NCI-H146 treated with DMSO at 0.1 percent for 48 hours (cell line): ENCODE data around the gene PDE6A.
"Not testable (repeated sequence)": the region's sequence is repeated elsewhere in the genome, so short reads cannot be mapped to it uniquely, and the experiment has no call there.

ENCODE experiments used
- DNase-seq: peaks from one replicate; lab custom pipeline; 2025; ENCODE audit not compliant: unreplicated experiment; lab: John Stamatoyannopoulos, UW

PDE6A gene

DNA sequence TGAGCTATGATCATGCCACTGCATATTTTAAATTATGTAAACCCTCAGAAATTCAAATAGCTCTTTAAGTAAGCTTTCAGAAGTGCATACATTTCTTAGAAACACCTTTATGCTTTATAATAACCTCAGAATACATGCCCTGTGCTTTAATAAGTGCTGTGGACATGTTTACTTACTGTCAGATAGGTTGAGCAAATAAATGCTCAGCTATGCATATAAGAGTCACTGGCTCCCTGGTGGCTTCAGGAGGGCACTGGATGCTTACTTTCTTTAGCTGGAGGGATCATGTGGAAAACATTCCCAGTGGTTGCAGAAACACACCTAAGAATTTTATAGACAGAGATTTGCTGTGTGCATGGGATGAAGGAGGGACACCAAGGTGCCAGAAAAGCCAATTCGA lies 74.4 kb downstream of the PDE6A start:
- DNase-seq: no peak

DNA sequence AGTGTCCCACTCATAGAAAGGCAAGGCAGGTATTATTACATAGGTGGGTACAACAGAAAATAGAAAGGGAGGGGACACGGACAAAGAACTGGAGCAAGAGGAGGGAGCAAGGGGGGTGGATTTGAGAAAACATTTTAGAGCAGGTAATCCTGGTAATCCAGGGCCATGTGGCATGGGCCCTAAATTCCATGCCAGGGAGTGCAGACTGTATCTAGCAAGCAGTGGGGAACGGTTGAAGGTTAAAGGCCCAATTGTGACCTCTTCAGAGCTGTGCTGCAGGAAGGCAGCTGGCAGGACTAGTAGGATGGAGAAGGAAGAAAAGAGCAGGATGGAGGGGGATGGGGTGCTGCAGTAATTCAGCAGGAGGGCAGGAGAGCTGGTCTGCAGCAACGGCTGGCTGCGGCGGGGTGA lies 75.2 kb downstream of the PDE6A start:
- DNase-seq: no peak

DNA sequence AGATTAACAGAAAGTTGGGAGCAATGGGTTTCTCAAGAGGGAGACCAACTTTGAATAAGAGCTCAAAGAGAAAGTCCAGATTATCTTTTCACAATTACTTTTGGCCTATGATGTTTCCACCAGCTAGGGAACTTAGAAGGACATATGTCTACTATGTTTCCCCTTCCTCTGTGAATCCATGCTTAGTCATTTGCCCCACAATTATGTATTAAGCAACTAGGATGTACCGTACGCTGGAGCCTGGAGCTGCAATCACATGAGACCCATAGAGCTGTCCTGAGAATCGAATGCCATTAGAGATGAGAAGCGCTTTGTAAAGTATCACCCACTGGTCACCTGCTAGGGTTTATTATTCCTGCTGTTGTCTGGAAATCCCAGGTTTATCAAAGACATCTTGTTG lies 78.8 kb downstream of the PDE6A start:
- DNase-seq: no peak

DNA sequence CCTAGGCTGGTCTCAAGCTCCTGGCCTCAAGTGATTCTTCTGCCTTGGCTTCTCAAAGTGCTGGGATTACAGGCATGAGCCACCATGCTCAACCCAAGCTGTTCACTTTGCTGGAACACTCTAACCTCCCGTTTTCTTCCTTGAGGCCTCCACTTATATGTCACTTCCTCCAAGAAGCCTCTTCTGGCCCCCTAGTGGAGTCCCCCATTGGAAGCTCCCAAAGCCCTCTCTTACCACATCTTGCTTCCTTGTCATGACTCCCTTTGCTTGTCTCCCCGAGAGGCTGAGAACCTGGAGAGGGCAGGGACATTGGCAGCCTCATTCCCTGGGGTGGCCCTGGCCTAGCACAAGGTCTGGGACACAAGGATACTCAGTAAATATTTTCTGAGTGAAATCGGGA lies 80.8 kb downstream of the PDE6A start:
- DNase-seq: no peak

DNA sequence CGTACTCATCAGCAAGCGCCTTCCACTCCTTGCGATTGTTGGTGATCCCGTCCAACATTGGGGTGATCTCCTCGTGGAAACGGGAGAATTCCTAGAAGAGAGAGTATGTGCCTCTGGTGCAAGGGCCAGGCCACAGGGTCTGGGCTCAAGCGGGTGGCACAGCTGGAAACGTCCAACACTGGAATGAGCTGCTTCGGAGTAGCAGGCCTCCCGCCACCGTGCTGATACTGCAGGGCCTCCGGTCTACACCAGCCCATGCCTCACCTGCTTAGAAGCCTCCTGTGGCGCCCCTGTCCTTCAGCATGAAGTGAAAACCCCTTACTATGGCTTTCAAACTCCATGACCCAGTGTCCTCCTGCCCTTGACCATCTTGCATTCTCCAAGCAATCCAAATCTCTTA lies 81.4 kb downstream of the PDE6A start:
- DNase-seq: no peak

DNA sequence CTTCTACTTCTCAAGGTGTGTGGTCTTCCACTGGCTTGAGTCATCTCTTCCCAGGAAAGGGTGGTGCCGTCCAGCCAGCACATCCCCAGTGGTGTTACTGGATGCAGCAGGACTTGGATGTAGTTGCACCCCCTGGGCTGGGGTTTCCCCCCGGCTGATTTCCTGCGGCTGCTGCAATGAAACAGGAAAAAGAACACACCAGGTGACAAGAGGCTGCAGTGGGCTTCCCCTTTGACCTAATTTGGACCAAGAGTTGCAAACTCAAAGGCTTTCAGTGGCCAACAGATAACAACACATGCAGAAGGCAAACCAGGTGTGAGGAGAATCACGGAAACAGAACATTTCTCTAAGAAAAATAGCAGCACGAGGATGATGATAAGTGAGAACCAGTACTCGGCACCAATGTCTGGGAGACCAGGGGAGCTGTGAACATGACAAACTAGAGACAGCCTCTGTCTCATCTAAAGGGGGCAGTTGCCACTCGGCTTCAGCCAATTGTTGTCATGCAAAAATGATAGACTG lies 83.7 kb downstream of the PDE6A start:
- DNase-seq: no peak

DNA sequence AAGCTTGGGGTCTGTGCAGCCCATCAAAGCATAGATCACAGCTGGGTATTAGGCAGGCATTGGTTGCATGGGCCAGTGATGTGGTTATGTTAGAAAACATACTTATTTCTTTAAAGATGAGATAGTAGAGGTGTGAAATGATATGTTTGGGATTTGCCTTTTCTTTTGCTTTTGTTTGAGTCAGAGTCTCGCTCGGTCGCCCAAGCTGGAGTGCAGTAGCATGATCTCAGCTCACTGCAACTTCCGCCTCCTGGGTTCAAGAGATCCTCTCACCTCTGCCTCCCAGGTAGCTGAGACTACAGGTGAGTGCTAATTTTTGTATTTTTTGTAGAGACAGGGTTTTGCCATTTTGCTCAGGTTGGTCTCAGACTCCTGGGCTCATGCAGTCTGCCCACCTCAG lies 84.8 kb downstream of the PDE6A start:
- no peak for DNase-seq

DNA sequence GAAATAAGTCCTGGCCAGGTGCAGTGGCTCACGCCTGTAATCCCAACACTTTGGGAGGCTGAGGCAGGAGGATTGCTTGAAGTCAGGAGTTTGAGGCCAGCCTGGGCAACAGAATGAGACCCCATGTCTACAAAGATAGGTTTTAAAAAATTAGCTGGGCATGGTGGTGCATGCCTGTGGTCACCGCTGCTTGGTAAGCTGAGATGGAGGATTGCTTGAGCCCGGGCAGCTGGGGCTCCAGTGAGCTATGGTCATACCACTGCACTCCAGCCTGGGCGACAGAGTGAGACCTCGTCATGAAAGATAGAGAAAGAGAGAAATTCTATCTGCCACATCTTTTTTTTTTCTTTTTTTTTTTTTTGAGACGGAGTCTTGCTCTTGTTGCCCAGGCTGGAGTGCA lies 86.1 kb downstream of the PDE6A start:
- DNase-seq: not testable (repeated sequence)

DNA sequence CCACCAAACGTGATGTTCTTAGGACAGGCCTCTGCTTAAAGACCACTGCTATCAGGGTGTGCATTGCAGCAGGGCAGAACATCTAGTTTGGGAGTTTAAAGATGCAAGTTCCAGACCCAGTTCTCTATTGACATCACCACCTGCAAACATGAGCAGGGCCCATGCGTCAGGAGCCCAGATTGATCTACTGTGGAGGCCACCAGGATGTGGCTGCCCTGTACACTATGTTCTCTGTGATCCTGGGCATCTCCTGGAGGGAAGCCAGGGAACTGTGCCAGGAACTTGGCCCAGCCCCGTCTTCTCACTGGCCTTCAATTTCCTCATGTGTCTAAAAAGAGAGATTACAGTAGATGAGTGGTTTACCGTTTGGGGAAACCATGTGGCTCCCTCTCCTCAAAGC lies 87.1 kb downstream of the PDE6A start:
- DNase-seq: no peak

DNA sequence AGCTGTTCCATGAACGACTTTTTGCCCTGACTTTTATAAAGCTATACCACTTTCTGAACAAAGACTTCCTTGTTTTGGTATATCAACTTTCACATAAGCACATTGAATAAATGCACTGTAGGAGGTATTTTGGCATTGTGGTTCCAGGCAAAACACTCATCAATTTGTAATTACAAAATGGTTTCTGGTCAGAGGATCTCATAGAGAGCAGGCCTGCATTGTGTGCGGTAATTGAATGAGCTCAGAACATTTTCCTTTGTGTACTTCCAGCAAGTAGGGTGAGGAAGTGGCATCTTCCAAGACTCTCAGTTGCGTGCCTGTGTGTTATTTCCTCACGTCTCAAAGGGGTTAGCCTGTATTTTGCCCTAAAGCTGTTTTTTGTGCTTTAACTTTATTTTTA lies 89.2 kb downstream of the PDE6A start:
- peak; percentile 42 for DNase-seq

DNA sequence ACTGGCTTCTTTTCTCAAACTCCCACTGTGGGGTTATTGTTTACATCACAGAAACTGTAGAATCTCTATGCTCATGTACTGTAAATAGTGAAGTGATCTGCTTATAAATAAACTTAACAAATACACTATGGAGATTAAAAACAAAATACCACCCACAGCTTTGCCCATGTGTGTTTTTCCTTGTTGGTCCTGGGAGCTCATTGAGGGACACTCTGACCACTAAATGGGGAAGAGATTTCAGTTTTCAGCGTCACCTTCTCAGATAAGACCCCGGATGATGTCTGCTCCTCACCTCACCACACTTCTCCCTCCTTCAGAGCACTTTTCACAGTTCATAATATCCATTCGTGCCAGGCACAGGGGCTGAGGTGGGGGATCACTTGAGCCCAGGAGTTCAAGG lies 89.7 kb downstream of the PDE6A start:
- no peak for DNase-seq

DNA sequence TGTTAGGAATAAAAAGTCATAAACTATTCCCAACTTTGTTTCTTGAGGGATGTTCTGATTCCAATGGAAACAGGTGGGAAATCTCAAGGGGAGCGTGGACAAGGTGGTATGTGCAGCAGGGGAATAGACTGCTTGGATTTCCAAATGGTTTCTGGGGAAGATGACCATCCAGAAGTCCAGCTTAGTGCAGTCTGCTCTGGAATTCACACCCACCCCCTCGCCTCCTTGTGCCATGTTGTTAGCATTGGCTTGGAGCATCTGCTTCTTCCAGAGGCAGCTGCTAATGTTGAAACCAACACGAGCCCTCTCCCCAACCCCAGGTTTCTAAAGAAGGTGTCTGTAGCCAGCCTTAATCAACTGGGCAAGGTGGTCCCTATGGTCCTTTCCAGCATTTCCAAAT lies 90.9 kb downstream of the PDE6A start:
- no peak for DNase-seq

DNA sequence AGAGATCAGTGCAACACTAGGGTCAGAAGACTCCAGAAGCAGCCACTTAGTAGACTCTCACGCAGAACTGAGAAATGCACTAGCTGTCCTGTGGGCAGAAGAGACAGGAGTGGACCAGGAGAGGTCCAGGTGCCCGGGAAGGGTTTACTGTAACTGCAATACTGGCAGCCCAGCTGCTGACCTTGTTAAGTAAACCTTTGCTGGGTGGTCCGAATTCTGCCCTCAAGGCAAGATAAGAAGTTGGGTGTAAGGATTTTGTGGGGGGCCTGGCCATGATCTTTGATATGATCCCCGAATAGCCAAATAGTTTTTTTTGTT lies 91.3 kb downstream of the PDE6A start:
- DNase-seq: no peak

DNA sequence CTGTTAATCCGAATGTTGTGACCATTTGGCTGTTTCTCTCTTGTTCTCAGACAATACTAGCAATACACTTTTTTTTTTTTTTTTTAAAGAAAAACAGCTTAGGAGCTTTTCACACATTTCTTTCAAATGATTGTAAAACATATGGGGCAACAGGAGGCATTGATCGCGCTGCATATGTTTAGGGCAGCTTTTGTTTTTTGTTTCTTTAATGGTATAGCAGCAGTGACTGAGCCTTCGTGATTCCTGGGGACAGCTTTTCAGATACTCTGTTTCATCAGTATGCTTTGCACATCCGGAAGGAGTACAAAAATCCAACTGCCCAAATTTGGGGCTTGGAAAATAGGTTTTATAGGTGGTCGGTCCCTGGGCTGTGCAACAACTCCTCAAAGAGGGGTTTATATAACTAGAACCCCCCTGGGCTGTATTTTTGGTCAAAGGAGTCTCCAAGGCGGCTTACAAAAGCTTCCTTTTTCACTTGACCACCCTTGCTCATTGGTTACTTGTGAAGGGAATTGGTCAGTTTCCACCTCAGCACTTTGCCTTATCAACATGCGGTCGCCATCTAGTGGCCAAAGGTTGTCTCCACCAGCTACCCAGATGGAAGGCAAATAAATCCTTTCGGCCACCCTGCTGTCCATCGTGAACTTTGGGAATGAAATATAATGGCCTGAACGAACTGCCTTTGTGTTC lies 91.8 kb downstream of the PDE6A start:
- DNase-seq: peak; percentile 1

DNA sequence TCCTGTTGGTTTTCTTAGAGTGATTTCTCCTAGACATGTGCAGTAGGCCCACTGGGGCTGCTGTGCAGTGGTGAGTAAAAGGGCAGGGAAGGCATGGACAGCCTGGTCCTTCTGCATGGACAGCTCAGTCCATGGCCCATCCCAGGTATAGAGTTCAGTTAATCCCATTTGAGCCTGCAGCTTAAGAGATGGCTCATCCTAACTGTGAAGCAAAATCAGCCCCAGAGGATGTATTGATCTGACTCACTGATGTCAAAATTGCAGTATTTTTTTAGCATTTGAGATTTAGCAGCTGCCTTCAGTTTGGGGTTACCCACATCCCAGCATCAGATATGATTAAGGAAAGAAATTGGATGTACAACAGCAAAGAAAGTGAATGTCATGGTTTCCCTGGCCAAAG lies 93.4 kb downstream of the PDE6A start:
- no peak for DNase-seq

DNA sequence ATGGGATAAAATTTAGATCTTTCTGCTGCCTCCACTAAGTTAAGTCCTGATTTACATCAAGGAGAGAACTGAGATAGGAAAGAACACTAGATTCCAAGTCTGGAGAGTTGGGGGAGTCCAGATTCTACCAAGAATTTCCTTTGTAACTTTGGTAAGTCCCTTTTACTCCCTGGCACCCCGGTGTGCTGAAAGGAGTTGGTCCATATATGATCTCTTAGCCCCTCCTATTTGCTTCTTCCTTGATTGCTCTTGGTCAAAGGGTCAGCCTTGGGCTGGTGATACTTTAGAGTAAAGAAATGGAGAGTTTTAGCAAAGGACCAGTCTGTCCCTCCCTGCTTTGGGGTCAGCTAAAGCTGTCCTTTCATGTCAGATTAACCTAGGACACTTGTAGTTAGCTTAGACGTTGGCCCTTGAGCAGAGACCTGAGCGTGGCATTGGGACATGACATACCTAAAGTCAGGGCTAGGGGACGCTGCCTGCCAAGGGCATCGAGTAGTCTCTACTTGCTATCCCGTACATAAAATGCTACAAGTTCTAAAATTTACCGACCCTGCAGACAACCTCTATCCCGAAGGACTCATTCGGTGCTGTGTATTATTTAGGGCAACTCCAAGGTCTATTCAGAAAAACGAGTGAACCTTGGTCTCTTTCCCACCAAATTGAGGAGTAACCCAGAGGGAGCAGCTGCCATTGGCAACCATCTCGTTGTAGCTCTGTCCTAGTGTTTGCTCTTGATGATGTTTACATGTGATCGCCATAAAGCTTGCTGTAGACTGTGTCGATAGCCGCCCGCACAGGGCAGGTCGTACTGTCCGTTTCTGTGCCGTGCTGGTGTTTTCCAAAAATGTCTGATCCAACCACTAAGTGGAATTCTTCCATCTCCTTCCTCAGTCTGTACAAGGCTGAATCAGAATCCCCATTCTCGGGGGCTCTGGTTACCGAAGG lies 94.4 kb downstream of the PDE6A start:
- DNase-seq: no peak

DNA sequence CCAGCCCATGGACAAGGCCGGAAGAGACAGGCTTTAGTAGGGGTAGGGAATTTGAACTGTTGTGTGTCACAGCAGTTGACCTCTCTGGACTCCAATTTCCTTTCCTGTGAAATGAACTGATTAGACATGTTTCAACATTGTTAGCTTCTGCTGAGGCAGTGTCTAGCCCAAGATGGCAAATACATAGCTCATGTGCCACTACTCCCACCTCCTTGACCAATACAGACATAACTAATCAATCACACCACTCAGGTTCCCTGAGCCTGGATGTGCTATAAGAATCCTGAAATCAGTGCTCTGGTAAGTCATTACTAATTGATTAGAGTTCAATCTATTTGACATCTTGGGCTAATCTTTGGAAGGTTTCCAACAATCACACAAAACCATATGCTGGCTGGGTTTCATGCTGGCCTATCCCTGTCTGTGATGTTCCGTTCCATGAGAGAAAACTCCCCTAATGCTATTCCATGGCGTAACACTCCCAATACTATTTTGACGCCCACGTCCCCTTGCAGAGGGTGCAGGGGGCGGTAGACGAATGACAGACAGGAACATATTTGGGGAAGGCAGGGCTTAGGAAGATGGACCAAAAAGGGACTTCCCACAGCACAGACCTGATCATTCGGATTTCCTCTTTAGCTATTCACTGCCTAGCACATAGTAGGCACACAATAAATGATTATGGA lies 95.2 kb downstream of the PDE6A start:
- DNase-seq: no peak

DNA sequence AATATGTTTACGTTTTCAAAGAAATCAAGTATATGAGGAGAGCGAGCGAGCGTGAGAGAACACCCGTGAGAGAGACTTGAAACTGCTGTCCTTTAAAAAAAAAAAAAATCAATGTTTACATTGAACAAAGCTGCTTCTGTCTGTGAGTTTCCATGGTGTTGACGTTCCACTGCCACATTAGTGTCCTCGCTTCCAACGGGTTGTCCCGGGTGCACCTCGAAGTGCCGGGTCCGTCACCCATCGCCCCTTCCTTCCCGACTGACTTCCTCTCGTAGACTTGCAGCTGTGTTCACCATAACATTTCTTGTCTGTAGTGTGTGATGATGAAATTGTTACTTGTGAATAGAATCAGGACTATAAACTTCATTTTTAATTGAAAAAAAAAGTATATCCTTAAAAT lies 97.0 kb downstream of the PDE6A start:
- DNase-seq: no peak

DNA sequence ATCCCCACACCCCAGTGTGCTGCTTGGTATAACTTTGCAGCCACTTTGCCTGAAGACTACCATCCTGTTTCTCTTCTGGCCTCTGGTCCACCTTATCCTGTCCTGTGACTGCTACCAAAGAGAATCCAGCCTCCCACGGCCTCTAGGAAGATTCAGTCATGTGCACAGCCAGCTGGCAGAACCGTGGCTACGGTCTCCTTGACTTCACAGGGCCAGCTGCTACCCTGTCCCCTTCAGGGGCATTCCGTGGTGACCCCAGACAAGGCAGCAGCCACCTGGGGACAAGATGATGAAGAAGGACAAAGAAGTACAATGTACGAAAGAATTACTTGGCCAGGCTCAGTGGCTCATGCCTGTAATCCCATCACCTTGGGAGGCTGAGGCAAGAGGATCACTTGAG lies 98.6 kb downstream of the PDE6A start:
- no peak for DNase-seq

DNA sequence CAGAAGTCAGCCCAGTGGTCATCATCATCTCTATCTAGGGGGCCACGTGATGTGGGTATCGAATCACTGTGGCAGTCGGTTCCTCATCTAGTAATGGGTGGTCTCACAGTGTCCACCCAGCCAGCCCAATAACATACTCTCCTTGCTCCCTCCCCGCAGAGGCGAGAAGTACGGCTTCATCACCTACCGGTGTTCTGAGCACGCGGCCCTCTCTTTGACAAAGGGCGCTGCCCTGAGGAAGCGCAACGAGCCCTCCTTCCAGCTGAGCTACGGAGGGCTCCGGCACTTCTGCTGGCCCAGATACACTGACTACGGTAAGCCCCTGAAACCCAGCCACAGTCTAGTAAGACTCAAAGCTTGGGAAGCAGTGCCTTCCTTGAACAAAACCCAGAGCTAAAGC lies 99.0 kb downstream of the PDE6A start:
- DNase-seq: no peak

DNA sequence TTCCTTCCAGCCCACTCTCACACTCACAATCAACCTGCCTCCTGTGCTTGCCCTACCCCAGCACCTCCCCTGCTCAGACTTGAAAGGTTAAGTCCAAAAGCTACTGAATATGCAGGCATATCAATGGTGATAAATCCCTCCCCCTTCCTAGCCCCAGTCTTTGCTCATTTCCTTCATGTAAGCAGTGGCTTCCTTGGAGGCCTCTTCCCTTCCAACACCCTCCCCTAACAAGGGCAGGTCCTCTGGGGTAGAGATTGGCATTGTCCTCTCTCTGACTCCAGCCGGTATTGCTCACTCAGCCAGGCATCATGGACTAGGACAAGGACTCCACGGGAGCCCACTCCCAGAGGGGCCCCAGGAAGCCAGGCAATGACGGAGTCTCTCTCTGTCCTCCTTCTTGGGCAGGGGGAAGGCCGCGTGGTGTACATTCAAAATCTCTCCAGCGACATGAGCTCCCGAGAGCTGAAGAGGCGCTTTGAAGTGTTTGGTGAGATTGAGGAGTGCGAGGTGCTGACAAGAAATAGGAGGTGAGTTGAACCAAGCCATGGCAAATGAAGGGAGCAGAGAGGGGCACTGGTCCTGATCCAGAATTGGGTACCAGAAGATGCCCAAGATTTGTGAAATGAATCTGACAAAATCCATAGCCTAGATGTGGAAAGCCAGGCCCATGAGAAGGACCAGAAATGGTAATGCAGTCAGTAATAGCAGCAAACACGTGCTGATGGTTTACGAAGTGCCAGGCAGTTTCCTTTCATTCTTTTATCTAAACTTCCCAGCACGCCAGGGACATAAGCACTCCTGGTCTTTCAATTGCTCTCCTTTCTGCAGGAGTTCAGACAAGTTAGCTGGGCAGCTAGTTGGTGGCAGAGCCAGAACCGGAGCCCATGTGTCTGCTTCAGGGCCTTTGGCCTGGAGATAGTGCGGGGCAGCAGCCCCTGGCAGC lies 102.5 kb downstream of the PDE6A start:
- DNase-seq: no peak
